ENCODE measurements around the gene SLC25A44.

- no peak for TF ChIP-seq CTCF (conservative IDR thresholded peaks at IDR 0.05; ENCODE audit: low read length)
- TF ChIP-seq EZH2phosphoT487 (IDR thresholded peaks at IDR 0.05; ENCODE audit: borderline replicate concordance): no peak
Observed at GRCh38 chr1:156193208-156193487, 756 bp upstream of the SLC25A44 start.
